Dermis microvascular lymphatic vessel endothelial cell (primary cell): Measurements from ENCODE around the gene NAP1L4. TPM values are rescaled to one million over a fixed set of nuclear protein-coding genes. Genes with fewer than 3 reads are reported as not detected.

Experiments
- DNase-seq, 2 donors: peaks; one replicate each; pipeline versions ENCODE4 v3.0.0 to v3.0.0-alpha.2; 2010; ENCODE audit warnings: low read depth in 2 of 2
- total RNA-seq: library from RNA; depleted of rRNA; stranded (reverse); fragments of >200 nt; gene quantifications from 2 replicates; pipeline ENCODE4 v1.2.1, GENCODE V29; 2014

Gene NAP1L4
- total RNA-seq, 1 donor from 2014 or later = 105 TPM

DNA sequence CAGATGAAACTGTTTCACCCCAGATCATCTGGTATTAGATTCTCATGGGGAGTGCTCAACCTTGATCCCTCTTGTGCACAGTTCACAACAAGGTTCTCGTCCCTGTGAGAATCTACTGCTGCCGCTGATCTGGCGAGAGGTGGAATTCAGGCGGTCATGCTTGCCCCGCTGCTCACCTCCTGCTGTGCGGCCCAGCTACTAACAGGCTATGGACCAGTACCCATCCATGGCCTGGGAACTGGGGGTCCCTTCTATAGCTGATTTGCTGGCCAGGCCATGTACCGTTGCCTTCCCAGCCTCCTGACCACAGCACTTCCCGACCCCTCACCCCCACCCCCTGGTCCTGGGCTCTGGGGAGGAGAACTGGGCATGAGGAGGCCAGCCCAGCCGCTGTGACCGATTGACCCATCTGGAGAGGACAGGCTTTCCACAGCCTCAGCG, 65.5 kb downstream of the NAP1L4 start:
- DNase-seq = no peak

GRCh38 chr11:2924821-2925675, 67.1 kb downstream of the NAP1L4 start:
- DNase-seq = no peak

DNA sequence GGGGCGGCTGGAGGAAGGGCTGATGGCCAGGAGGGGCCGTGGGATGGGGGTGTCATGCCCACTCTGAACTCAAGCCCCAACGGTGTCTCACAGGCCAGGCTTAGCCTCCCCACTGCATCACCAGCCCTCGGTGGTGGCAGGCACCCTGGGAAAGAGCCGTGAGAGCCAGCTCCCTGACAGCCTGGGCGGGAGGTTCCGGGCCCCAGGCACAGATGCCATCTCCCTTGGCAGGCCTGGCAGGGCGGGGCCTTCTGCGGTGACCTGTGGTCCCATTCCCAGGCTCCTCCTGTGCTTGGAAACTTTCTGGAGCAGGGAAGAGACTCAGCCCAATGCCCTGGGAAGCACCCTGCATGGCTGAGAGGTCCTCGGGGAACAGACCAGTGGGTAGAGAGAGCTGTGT, 67.7 kb downstream of the NAP1L4 start:
- no peak for DNase-seq

DNA sequence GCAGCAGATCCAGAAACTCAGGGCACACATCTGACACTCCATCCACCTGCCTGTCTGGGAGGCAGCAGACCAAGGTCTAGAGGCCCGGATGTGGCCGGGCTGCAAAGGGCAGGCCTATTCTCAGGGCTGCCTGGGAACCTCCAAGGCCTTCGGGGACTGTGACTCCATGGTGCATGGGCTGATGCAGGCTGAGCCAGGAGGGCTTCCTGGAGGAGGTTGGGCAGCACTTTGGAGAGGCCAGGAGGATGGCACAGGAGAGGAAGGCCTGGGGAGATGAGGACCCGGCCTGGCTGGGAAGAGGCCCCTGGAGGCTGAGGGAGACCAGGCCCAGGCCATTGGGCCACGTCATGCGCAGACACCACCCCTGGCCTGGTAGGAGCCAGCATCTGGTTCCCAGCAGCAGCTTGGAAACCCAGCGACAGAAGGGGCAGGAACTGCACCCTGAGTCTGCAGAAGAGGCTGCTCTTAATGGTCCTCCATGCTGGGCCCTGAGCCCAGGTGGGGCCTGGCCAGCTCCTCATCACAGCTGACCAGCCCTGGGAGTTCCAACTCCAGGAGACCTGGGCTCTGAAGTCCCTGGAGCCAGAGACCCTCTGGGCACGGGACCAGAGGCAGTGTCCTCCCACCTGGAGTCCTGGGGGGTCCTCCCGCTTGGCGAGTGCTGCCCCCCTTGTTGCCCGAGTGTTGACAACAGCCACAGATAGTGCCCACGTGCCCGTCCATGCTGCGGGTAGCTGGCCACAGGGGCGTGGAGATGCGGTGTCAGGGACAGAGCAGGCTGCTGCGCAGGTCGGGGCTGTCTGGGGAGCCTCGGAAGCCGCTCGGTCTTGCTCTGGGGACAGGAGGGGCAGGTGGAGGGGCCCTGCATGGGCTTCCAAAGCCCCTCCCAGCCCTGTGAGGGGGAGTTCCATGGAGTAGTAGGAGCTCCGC, 68.4 kb downstream of the NAP1L4 start:
- DNase-seq = no peak

DNA sequence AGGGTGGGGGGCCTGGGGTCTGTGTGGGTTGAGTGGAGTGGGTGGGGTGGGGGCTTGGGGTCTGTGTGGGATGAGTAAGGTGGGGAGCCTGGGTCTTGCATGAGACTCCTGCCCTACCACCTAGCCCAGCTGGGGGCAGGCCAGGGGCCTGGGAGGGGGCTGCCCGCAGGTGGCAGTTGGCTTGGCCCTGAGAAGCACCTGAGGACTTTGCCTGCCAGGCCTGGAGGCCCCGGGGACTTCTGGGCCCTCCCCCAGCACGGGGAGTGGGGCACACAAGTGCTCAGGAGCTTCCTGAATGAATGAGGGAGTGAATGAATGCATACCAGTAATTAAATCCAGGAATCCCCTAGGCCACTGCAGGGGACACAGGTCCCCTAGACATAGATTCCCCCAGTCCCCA, 69.5 kb downstream of the NAP1L4 start:
- no peak for DNase-seq

DNA sequence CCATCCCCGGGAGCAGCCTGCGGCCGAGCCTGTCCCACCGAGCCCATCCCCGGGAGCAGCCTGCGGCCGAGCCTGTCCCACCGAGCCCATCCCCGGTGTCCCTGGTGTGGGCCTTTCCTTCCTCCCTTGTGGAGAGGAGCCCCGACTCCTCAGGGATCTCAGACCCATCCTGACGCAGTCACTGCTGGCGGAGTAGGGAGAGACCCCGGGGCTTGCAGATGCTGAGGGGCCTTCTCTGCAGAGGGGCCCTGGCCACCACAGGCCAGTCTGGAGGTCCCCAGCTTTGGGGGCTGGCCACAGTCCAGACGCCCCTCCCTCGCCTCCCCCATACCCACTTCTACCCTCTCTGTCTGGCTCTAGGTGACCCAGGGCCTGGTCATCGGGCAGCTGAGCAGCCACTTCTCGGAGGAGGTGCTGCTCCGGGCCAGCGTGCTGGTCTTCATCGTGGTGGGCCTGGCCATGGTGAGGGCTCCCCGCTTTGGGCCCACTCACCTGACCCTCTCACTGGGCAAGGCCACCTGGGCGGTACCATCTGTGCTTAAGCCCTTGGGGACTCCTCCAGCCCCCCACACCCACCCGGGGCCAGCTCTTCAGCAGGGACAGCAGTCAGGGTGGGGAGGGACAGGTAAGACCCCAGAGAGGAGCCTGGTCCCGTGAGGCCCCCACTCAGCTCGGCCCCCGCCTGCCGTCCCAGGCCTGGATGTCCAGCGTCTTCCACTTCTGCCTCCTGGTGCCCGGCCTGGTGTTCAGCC, 70.2 kb downstream of the NAP1L4 start:
- DNase-seq = no peak

- no peak for DNase-seq
These were observed 70.9 kb downstream of the NAP1L4 start for GRCh38 chr11:2921261-2921660.

DNA sequence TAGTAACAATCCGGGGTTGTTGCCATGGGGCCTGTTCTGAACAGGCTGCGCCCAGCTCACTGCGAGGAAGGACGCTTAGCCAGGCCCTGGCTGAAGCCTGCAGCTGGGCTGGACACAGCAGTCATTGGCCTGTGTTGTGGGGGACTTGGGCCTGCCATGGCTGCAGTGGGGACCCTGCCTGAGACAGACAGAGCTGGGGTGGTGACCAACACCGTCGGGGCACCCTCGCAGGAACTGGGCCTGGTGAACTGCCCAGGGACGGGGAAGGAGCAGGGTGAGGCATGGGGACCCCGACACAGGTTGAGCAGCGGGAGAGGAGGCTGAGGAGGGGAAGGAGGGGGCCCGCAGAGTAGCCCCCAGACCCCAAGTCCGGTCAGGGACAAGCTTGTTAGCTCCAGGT, 71.8 kb downstream of the NAP1L4 start:
- DNase-seq = no peak

DNA sequence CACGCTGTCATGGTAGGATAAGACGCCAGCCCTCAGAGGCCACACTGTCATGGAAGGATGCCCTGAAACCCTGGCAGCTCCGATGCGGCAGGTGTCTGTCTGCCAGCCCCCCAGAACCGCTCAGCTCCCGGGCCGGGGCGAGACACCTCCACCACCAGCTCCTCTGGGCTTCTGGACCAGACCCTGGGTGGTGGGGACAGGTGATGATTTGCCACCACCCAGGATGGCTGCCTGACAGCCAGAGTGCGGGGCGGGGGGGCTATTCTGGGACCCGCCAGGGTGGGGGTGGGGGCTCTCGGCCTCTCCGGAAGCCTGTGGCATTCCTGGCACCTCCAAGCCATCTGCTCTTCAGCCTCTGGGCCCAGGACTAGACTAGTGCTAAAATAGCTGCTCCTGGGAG, 72.3 kb downstream of the NAP1L4 start:
- no peak for DNase-seq

- DNase-seq = no peak
These were observed 72.9 kb downstream of the NAP1L4 start for GRCh38 chr11:2919188-2919587.

DNA sequence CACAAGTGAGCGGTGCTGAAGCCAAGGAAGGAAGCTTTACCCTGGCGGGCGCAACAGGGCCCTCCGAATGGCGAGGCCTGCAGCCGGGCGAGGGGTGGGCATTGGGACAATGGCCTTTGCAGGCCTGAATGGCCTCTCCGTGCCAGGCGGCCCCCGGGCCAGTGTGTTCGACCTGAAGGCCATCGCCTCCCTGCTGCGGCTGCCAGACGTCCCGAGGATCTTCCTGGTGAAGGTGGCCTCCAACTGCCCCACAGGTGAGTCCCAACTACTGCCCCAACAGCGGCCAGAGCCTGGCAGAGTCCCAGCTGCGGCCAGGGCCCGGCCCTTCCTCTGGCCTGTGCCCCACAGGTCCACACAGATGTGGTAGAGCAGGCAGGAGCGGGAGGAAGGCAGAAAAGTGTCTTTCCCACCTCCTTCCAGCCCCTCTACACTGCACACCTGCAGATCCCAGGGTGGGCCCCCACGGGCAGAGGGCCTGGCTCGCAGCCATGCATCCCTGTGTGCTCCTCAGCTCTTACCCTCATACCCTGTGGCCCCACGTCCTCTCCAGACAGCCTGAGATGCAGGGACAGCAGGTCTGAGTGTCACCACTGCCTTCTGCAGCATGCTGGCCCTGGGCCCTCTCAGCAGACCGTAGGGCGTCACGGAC, 74.2 kb downstream of the NAP1L4 start:
- DNase-seq = no peak

DNA sequence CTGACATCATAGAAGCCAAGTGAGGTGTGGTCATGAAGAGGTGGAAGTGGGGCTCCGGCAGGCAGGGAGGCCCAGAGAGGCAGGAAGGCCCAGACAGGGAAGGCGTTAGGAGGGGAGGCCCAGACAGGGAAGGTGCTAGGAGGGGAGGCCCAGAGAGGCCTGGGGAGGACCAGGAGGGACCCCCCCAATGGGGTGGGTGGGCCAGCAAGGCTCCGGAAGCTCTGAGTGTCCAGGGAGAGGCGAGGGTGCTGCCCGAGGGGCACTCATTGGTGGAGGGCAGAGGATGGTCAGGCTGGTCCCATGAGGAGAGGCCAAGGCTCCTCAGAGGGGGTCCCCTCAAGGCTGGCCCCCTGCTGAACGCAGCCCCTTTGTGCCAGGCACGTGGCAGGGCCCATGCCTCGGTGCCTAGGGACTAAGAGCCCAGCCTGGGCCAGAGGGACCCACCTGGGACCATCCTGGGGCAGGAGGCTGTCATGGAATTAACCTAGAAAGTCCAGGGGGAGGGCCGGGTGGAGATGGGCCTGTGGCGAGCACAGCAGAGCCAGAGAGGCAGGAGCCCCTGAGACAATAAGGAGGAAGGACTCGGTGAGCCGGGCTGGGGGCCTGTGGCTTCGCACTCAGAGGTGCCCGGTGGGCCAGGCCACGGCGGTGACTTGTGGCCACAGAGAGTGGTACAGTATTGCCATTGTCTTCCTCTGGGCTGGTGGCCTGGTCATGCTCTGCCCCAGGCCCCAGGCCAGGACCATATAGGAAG, 75.1 kb downstream of the NAP1L4 start:
- no peak for DNase-seq

GRCh38 chr11:2916114-2916891, 75.8 kb downstream of the NAP1L4 start:
- no peak for DNase-seq

- no peak for DNase-seq
These were observed 76.7 kb downstream of the NAP1L4 start for GRCh38 chr11:2915473-2915872.

DNA sequence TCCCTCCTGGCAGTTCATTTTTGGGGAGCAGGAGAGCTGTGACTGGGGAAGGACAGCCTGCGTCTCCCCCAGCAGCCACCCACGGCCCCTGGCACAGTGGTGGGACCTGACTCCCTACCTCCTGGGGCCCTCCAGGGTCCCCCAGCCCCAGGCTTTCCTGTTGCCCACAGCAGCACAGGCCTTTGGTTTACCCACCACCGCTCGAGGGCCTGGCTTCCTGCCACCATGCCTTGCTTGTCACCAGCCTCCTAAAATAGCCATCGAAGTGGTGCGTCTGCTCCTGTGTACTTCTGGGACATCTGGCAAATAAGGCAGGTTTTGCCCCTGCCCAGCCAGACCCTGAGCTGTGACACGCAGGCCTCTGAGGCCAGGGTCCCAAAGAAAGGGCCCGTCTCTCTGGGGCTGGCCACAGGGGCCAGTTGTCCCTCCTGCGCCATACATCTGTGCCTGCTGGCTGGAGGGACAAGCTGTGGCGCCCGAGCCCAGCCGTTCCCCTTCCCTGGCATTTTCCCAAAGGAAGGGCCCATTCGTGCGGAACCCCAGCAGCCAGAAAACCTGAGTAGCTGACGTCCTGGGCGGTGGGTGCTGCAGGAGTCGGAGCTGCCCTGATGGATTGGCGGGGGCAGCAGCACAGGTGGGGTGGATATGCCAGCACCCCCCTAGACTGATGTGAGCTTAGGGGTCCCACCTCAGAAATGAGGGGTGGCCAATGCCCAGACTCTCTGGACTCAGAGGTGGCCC, 77.5 kb downstream of the NAP1L4 start:
- no peak for DNase-seq

GRCh38 chr11:2913776-2914175, 78.4 kb downstream of the NAP1L4 start:
- no peak for DNase-seq

GRCh38 chr11:2913019-2913431, 79.1 kb downstream of the NAP1L4 start:
- DNase-seq = no peak

GRCh38 chr11:2912498-2912897, 79.6 kb downstream of the NAP1L4 start:
- DNase-seq = peak in 1 of 2 donors; percentile 38
